Measurements from ENCODE around the gene FOXP1.

The FOXP1 gene

DNA sequence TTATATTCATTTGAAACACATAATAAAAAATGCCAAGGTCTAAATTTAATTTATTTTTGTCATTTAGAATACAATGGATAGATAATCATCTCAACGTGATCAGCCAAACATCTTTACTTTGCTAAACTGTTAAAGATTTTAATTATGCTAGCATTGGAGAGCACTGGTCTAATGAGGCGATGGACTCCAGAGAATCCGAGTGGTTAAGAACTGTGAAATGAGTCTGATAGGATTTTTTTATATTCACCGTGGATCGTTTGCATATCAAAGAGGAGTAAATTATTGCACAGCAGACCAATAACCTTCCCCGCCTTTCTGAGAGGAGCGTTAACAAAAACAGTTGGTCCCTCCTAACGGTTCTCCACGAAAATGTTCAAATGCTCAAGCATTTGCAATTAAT, 540.8 kb downstream of the FOXP1 start:
- TF ChIP-seq TOX (CRISPR knock-in tag; IDR thresholded peaks at IDR 0.05; ENCODE audit: borderline replicate concordance): no peak
- TF ChIP-seq, protein P1, sequence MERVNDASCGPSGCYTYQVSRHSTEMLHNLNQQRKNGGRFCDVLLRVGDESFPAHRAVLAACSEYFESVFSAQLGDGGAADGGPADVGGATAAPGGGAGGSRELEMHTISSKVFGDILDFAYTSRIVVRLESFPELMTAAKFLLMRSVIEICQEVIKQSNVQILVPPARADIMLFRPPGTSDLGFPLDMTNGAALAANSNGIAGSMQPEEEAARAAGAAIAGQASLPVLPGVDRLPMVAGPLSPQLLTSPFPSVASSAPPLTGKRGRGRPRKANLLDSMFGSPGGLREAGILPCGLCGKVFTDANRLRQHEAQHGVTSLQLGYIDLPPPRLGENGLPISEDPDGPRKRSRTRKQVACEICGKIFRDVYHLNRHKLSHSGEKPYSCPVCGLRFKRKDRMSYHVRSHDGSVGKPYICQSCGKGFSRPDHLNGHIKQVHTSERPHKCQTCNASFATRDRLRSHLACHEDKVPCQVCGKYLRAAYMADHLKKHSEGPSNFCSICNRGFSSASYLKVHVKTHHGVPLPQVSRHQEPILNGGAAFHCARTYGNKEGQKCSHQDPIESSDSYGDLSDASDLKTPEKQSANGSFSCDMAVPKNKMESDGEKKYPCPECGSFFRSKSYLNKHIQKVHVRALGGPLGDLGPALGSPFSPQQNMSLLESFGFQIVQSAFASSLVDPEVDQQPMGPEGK (CRISPR knock-in tag; IDR thresholded peaks at IDR 0.05; ENCODE audit: borderline replicate concordance): no peak
- no peak for TF ChIP-seq ISL1 (CRISPR knock-in tag; IDR thresholded peaks at IDR 0.05)
- TF ChIP-seq RARB (CRISPR knock-in tag; IDR thresholded peaks at IDR 0.05): no peak
- TF ChIP-seq, protein P2, sequence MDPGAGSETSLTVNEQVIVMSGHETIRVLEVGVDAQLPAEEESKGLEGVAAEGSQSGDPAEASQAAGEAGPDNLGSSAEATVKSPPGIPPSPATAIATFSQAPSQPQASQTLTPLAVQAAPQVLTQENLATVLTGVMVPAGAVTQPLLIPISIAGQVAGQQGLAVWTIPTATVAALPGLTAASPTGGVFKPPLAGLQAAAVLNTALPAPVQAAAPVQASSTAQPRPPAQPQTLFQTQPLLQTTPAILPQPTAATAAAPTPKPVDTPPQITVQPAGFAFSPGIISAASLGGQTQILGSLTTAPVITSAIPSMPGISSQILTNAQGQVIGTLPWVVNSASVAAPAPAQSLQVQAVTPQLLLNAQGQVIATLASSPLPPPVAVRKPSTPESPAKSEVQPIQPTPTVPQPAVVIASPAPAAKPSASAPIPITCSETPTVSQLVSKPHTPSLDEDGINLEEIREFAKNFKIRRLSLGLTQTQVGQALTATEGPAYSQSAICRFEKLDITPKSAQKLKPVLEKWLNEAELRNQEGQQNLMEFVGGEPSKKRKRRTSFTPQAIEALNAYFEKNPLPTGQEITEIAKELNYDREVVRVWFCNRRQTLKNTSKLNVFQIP (CRISPR knock-in tag; IDR thresholded peaks at IDR 0.05; ENCODE audit: borderline replicate concordance, low read depth): no peak
- no peak for TF ChIP-seq ZNF70 (CRISPR knock-in tag; IDR thresholded peaks at IDR 0.05)
- TF ChIP-seq SNAI2 (CRISPR knock-in tag; IDR thresholded peaks at IDR 0.05): no peak
- no peak for TF ChIP-seq ZC3H10 (CRISPR knock-in tag; IDR thresholded peaks at IDR 0.05)
- no peak for TF ChIP-seq ZFP3 (CRISPR knock-in tag; IDR thresholded peaks at IDR 0.05)
- TF ChIP-seq OSR1 (CRISPR knock-in tag; IDR thresholded peaks at IDR 0.05): no peak
- TF ChIP-seq TCF4 (CRISPR knock-in tag; IDR thresholded peaks at IDR 0.05; ENCODE audit: borderline replicate concordance): no peak
- no peak for ATAC-seq

DNA sequence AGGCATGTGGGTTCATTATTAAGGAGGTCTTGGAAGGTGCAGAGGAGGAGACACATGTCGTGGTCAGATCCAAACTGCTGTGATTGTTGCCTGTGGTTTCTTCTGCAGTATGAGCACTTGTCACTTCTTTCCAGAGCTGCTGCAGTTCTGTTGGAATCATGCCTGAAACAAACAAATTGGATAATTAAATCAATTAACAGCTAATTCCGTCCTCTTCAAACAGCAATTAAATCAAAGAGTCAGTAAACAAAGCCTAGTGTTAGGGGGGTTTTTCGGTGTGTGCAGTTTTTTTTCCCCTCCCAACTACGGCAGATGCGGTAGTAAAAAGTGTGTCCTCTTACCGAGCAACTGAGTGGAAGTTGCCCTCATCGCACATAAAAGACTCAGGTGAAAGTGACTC, 542.2 kb downstream of the FOXP1 start:
- no peak for TF ChIP-seq ZNF70 (CRISPR knock-in tag; IDR thresholded peaks at IDR 0.05)
- no peak for TF ChIP-seq ARNTL (CRISPR knock-in tag; IDR thresholded peaks at IDR 0.05; ENCODE audit: borderline replicate concordance, low read depth)
- TF ChIP-seq, protein P3, sequence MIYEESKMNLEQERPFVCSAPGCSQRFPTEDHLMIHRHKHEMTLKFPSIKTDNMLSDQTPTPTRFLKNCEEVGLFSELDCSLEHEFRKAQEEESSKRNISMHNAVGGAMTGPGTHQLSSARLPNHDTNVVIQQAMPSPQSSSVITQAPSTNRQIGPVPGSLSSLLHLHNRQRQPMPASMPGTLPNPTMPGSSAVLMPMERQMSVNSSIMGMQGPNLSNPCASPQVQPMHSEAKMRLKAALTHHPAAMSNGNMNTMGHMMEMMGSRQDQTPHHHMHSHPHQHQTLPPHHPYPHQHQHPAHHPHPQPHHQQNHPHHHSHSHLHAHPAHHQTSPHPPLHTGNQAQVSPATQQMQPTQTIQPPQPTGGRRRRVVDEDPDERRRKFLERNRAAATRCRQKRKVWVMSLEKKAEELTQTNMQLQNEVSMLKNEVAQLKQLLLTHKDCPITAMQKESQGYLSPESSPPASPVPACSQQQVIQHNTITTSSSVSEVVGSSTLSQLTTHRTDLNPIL (CRISPR knock-in tag; IDR thresholded peaks at IDR 0.05; ENCODE audit: low read depth): no peak
- no peak for TF ChIP-seq TCF4 (CRISPR knock-in tag; IDR thresholded peaks at IDR 0.05; ENCODE audit: borderline replicate concordance)
- no peak for TF ChIP-seq ZNF8 (CRISPR knock-in tag; IDR thresholded peaks at IDR 0.05)
- no peak for TF ChIP-seq OSR1 (CRISPR knock-in tag; IDR thresholded peaks at IDR 0.05)
- no peak for TF ChIP-seq CSDC2 (CRISPR knock-in tag; IDR thresholded peaks at IDR 0.05)
- TF ChIP-seq, protein P1 (CRISPR knock-in tag; IDR thresholded peaks at IDR 0.05; ENCODE audit: borderline replicate concordance): no peak
- no peak for TF ChIP-seq BACH2 (CRISPR knock-in tag; IDR thresholded peaks at IDR 0.05; ENCODE audit: borderline replicate concordance)
- no peak for TF ChIP-seq SNAI2 (CRISPR knock-in tag; IDR thresholded peaks at IDR 0.05)
- no peak for TF ChIP-seq ISL1 (CRISPR knock-in tag; IDR thresholded peaks at IDR 0.05)
- TF ChIP-seq, protein P4, sequence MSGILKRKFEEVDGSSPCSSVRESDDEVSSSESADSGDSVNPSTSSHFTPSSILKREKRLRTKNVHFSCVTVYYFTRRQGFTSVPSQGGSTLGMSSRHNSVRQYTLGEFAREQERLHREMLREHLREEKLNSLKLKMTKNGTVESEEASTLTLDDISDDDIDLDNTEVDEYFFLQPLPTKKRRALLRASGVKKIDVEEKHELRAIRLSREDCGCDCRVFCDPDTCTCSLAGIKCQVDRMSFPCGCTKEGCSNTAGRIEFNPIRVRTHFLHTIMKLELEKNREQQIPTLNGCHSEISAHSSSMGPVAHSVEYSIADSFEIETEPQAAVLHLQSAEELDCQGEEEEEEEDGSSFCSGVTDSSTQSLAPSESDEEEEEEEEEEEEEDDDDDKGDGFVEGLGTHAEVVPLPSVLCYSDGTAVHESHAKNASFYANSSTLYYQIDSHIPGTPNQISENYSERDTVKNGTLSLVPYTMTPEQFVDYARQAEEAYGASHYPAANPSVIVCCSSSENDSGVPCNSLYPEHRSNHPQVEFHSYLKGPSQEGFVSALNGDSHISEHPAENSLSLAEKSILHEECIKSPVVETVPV (CRISPR knock-in tag; IDR thresholded peaks at IDR 0.05): no peak
- TF ChIP-seq ZFP30 (CRISPR knock-in tag; IDR thresholded peaks at IDR 0.05): no peak
- no peak for TF ChIP-seq RARB (CRISPR knock-in tag; IDR thresholded peaks at IDR 0.05)
- TF ChIP-seq ZFP3 (CRISPR knock-in tag; IDR thresholded peaks at IDR 0.05): no peak
- no peak for TF ChIP-seq ESRRG (CRISPR knock-in tag; IDR thresholded peaks at IDR 0.05)
- TF ChIP-seq, protein P2 (CRISPR knock-in tag; IDR thresholded peaks at IDR 0.05; ENCODE audit: borderline replicate concordance, low read depth): no peak
- TF ChIP-seq ZNF565 (CRISPR knock-in tag; conservative IDR thresholded peaks at IDR 0.05; ENCODE audit: low read depth): no peak
- TF ChIP-seq, protein P5, sequence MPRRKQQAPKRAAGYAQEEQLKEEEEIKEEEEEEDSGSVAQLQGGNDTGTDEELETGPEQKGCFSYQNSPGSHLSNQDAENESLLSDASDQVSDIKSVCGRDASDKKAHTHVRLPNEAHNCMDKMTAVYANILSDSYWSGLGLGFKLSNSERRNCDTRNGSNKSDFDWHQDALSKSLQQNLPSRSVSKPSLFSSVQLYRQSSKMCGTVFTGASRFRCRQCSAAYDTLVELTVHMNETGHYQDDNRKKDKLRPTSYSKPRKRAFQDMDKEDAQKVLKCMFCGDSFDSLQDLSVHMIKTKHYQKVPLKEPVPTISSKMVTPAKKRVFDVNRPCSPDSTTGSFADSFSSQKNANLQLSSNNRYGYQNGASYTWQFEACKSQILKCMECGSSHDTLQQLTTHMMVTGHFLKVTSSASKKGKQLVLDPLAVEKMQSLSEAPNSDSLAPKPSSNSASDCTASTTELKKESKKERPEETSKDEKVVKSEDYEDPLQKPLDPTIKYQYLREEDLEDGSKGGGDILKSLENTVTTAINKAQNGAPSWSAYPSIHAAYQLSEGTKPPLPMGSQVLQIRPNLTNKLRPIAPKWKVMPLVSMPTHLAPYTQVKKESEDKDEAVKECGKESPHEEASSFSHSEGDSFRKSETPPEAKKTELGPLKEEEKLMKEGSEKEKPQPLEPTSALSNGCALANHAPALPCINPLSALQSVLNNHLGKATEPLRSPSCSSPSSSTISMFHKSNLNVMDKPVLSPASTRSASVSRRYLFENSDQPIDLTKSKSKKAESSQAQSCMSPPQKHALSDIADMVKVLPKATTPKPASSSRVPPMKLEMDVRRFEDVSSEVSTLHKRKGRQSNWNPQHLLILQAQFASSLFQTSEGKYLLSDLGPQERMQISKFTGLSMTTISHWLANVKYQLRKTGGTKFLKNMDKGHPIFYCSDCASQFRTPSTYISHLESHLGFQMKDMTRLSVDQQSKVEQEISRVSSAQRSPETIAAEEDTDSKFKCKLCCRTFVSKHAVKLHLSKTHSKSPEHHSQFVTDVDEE (CRISPR knock-in tag; IDR thresholded peaks at IDR 0.05): no peak
- no peak for ATAC-seq

Data from SK-N-SH treated with all-trans-retinoic acid at 6 μM for 48 hours (cell line).